SU-DHL-6 (cell line): Measurements from ENCODE around the gene ARTN.

Source experiments
- H2AFZ ChIP-seq: fragments of 200-600 bp; sonication (generic); 2 replicates; pipeline ENCODE4 v1.6.1; 2014; ENCODE audit warnings: low read depth, mild to moderate bottlenecking, moderate library complexity, mixed read lengths, antibody characterized with exemption, low read length; ENCODE audit not compliant: severe bottlenecking
- H3F3A ChIP-seq: fragments of 200-600 bp; shearing (Covaris generic); 2 replicates; pipeline ENCODE4 v1.6.0; 2016; ENCODE audit warnings: antibody characterized with exemption, mild to moderate bottlenecking; ENCODE audit not compliant: insufficient read depth
- H3K27ac ChIP-seq: fragments of 200-600 bp; sonication (generic); 2 replicates; pipeline ENCODE4 v1.5.1; 2016; ENCODE audit warnings: low read depth, mild to moderate bottlenecking, low read length, moderate library complexity, mixed read lengths
- H3K27me3 ChIP-seq: fragments of 200-600 bp; sonication (generic), shearing (Covaris generic); 2 replicates; pipeline ENCODE4 v1.6.0; 2014; ENCODE audit warnings: mild to moderate bottlenecking, low read length
- H3K36me3 ChIP-seq: fragments of 200-600 bp; sonication (generic); 2 replicates; pipeline ENCODE4 v1.6.1; 2014; ENCODE audit warnings: mild to moderate bottlenecking, low read length, mixed read lengths
- H3K4me2 ChIP-seq: fragments of 300-600, 200-600 bp; shearing (Covaris generic), sonication (generic); 2 replicates; pipeline ENCODE4 v1.6.0; 2014; ENCODE audit warnings: low read length, low read depth, mild to moderate bottlenecking; ENCODE audit not compliant: poor library complexity, severe bottlenecking
- H3K4me3 ChIP-seq: fragments of 200-600 bp; sonication (generic); 2 replicates; pipeline ENCODE4 v1.5.1; 2014; ENCODE audit warnings: antibody characterized with exemption, low read length, mild to moderate bottlenecking, mixed read lengths; ENCODE audit not compliant: insufficient read depth, poor library complexity, severe bottlenecking
- H3K79me2 ChIP-seq: fragments of 200-600 bp; sonication (generic); 2 replicates; pipeline ENCODE4 v1.6.1; 2014; ENCODE audit warnings: mild to moderate bottlenecking, low read length, moderate library complexity; ENCODE audit not compliant: insufficient read depth
- H3K9ac ChIP-seq: fragments of 200-600 bp; sonication (generic); 2 replicates; pipeline ENCODE4 v1.7.0; 2014; ENCODE audit warnings: mild to moderate bottlenecking, low read length
- H3K9me2 ChIP-seq: fragments of 200-600 bp; sonication (generic); replicated peaks from 2 replicates; pipeline ENCODE4 v1.6.1; 2014; ENCODE audit warnings: low read length; ENCODE audit not compliant: insufficient read depth
- H3K9me3 ChIP-seq: fragments of 200-600 bp; sonication (generic); 2 replicates; pipeline ENCODE4 v1.6.1; 2014; ENCODE audit warnings: low read length, mixed read lengths; ENCODE audit not compliant: insufficient read depth
- H4K20me1 ChIP-seq: fragments of 200-600 bp; sonication (generic); 2 replicates; pipeline ENCODE4 v1.6.1; 2014; ENCODE audit warnings: low read depth, mild to moderate bottlenecking, antibody characterized with exemption, low read length, moderate library complexity, mixed read lengths
- CTCF ChIP-seq: fragments of 200-600 bp; sonication (generic); IDR thresholded peaks from one replicate; pipeline ENCODE4 v1.5.1; 2017; ENCODE audit warnings: antibody characterized with exemption, mild to moderate bottlenecking, low read length, moderate library complexity; ENCODE audit not compliant: insufficient read depth, poor library complexity, severe bottlenecking
- EZH2phosphoT487 ChIP-seq: fragments of 200-600 bp; sonication (generic), shearing (Covaris generic); conservative IDR thresholded peaks from 2 replicates; pipeline ENCODE4 v1.6.1; 2018; ENCODE audit warnings: mild to moderate bottlenecking, antibody characterized with exemption, low read length, moderate library complexity, mixed read lengths

The ARTN gene

GRCh38 chr1:43935711-43936427 lies 2.3 kb downstream of the ARTN start:
- no peaks in the 10 kb centered on the region for H3K9me3 ChIP-seq
- H3K27me3 ChIP-seq, result no peaks in the 10 kb centered on the region
- no peaks in the 10 kb centered on the region for H4K20me1 ChIP-seq
- H3K36me3 ChIP-seq, result no peaks in the 10 kb centered on the region
- no peak overlapping the region for H2AFZ ChIP-seq
- no peaks in the 10 kb centered on the region for H3K79me2 ChIP-seq
- no peak overlapping the region for H3K27ac ChIP-seq
- H3K4me2 ChIP-seq, result no peak overlapping the region
- no peaks in the 10 kb centered on the region for H3F3A ChIP-seq
- no peak overlapping the region for H3K9ac ChIP-seq
- H3K9me2 ChIP-seq, result no peaks in the 10 kb centered on the region
- H3K4me3 ChIP-seq, result no peak overlapping the region
- TF ChIP-seq CTCF, result no peak

GRCh38 chr1:43936431-43937151 lies 3.0 kb downstream of the ARTN start:
- Histone ChIP-seq H3K79me2 (no peaks in the 10 kb centered on the region), H3K9me2 (no peaks in the 10 kb centered on the region), H3K27me3 (no peaks in the 10 kb centered on the region), H3K9me3 (no peaks in the 10 kb centered on the region), H4K20me1 (no peaks in the 10 kb centered on the region), H3K9ac (no peak overlapping the region), H2AFZ (no peak overlapping the region), H3K4me3 (no peak overlapping the region), H3K36me3 (no peaks in the 10 kb centered on the region), H3F3A (no peaks in the 10 kb centered on the region), H3K4me2 (no peak overlapping the region), H3K27ac (no peak overlapping the region)
- TF ChIP-seq EZH2phosphoT487 (no peak), CTCF (no peak)

GRCh38 chr1:43937179-43937865 lies 3.7 kb downstream of the ARTN start:
- H3K4me3 ChIP-seq, result no peak overlapping the region
- no peaks in the 10 kb centered on the region for H3K9me3 ChIP-seq
- H4K20me1 ChIP-seq, result no peaks in the 10 kb centered on the region
- H2AFZ ChIP-seq, result no peak overlapping the region
- no peaks in the 10 kb centered on the region for H3K36me3 ChIP-seq
- no peaks in the 10 kb centered on the region for H3F3A ChIP-seq
- no peaks in the 10 kb centered on the region for H3K9me2 ChIP-seq
- no peak for TF ChIP-seq EZH2phosphoT487
- no peak for TF ChIP-seq CTCF
- no peak overlapping the region for H3K27ac ChIP-seq
- H3K9ac ChIP-seq, result no peak overlapping the region
- H3K79me2 ChIP-seq, result no peaks in the 10 kb centered on the region
- no peaks in the 10 kb centered on the region for H3K27me3 ChIP-seq
- H3K4me2 ChIP-seq, result no peak overlapping the region
